Measurements from ENCODE around the gene DMPK.
"Not testable (repeated sequence)": the region's sequence is repeated elsewhere in the genome, so short reads cannot be mapped to it uniquely, and the experiment has no call there.

The DMPK gene

DNA sequence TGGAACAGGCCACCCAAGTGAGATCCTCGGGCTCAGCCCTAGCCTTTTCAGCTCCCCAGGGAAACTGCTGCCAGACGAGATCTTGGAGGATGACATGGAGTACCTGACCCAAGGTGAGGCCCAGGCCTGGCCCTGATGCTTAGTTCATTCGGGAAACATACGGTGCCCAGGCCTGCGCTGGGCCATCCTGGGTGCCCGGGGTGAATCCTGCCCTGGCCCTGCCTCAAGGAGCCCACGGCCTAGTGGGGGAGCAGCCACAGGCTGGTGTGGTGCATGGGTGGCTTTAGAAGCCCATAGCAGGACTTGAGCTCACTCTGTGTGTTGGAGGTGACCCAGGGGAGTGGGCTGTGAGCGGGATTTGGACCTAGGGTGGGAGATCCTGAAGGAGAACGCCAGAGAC lies 23.4 kb downstream of the DMPK start:
- H3K4me3 ChIP-seq (replicated peaks in 1 of 2; ENCODE audit: low read depth in 2 of 2, low read length in 2 of 2): no peak overlapping the region
- DNase-seq (ENCODE audit: low read depth in 2 of 2): no peak
- TF ChIP-seq, protein P1, sequence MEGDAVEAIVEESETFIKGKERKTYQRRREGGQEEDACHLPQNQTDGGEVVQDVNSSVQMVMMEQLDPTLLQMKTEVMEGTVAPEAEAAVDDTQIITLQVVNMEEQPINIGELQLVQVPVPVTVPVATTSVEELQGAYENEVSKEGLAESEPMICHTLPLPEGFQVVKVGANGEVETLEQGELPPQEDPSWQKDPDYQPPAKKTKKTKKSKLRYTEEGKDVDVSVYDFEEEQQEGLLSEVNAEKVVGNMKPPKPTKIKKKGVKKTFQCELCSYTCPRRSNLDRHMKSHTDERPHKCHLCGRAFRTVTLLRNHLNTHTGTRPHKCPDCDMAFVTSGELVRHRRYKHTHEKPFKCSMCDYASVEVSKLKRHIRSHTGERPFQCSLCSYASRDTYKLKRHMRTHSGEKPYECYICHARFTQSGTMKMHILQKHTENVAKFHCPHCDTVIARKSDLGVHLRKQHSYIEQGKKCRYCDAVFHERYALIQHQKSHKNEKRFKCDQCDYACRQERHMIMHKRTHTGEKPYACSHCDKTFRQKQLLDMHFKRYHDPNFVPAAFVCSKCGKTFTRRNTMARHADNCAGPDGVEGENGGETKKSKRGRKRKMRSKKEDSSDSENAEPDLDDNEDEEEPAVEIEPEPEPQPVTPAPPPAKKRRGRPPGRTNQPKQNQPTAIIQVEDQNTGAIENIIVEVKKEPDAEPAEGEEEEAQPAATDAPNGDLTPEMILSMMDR (IDR thresholded peaks at IDR 0.05; ENCODE audit: low read depth, low read length): no peak

DNA sequence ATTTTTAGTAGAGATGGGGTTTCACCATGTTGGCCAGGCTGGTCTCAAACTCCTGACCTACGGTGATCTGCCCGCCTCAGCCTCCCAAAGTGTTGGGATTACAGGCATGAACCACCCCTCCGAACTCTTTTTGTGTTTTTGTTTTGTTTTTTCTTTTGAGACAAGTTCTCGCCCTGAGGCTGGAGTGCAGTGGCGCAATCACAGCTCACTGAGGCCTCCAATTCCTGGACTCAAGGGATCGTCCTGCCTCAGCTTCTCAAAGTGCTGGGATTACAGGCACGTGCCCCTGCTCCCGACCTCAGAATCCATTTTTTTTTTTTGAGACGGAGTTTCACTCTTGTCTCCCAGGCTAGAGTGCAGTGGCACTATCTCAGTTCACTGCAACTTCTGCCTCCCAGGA lies 24.6 kb downstream of the DMPK start:
- TF ChIP-seq, protein P1 (IDR thresholded peaks at IDR 0.05; ENCODE audit: low read depth, low read length): no peak
- DNase-seq (ENCODE audit: low read depth in 2 of 2): no peak
- H3K4me3 ChIP-seq (replicated peaks in 1 of 2; ENCODE audit: low read depth in 2 of 2, low read length in 2 of 2): no peak overlapping the region

DNA sequence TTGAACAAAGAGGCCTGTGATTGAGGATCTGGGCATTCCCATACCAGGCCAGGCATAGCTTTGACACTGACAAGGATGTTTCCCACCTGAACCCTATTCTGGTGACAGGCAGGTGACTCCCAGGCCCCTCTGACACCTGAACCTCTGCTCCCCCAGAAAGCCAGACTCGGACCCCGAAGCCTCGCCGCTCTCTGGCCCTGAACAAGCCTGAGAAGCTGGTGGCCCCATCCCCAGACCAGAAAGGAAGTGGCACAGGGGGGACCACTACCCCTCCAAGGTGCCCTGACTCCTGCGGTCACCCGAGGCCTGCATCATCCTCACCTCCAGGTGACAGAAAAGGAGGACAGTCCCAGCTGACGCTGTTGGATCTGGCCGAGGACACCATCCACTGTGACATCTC lies 28.0 kb downstream of the DMPK start:
- TF ChIP-seq, protein P1 (IDR thresholded peaks at IDR 0.05; ENCODE audit: low read depth, low read length): no peak
- H3K4me3 ChIP-seq (replicated peaks in 1 of 2; ENCODE audit: low read depth in 2 of 2, low read length in 2 of 2): no peak overlapping the region
- no peak for DNase-seq (ENCODE audit: low read depth in 2 of 2)

DNA sequence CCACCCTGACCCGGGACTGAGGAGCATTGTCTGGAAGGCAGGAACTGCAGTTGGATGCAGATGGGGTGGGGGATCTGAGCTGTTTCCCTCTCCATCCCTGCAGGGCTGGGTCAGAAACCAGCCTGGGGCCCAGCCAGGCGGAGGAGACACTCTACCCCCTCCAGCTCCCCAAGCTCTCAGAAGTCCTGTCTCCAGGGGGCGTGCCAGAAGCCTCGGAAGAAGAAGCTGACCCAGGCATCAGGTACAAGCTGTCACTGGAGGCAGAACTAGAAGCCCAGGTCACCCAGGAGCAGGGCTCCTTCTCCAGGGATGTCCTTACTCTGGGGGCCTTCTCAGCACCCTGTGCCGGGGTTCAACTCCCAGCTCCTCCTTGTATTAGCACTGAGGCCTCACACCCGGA lies 28.7 kb downstream of the DMPK start:
- H3K4me3 ChIP-seq (replicated peaks in 1 of 2; ENCODE audit: low read depth in 2 of 2, low read length in 2 of 2): no peak overlapping the region
- TF ChIP-seq, protein P1 (IDR thresholded peaks at IDR 0.05; ENCODE audit: low read depth, low read length): no peak

DNA sequence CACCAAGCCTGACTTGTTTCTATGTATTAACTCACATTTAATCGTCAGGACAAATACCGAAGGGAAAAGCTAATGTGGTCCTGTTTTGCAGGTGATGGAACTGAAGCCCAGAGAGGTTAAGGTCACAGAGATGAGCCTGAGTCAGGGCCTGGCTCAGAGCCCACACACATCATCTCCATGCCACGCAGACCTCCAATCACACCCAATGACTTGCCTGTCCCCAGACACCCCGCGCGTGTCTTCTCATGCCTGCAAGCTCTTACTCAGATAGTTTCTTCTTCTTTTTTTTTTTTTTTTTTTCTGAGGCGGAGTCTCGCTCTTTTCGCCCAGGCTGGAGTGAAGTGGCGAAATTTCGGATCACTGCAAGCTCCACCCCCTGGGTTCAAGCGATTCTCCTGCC lies 29.7 kb downstream of the DMPK start:
- H3K4me3 ChIP-seq (replicated peaks in 1 of 2; ENCODE audit: low read depth in 2 of 2, low read length in 2 of 2): no peak overlapping the region
- TF ChIP-seq, protein P1 (IDR thresholded peaks at IDR 0.05; ENCODE audit: low read depth, low read length): no peak
- DNase-seq (ENCODE audit: low read depth in 2 of 2): peak in 1 of 2 donors; percentile 76

More for the DNA sequence above, 28.7 kb downstream of the DMPK start:
- DNase-seq (ENCODE audit: low read depth in 2 of 2): no peak

DNA sequence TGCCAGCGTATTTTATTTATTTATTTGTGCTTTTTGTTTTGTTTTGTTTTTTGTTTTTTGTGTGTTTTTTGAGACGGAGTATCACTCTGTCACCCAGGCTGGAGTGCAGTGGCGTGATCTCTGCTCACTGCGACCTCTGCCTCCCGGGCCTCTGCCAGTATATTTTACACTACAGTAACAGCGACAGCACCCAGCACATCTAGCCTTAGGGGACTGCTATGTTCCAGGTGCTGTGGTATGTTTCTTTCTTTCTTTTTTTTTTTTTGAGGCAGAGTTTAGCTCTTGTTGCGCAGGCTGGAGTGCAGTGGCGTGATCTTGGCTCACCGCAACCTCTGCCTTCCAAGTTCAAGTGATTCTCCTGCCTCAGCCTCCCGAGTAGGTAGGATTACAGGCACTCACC lies 30.8 kb downstream of the DMPK start:
- not testable (repeated sequence) for H3K4me3 ChIP-seq (replicated peaks in 1 of 2; ENCODE audit: low read depth in 2 of 2, low read length in 2 of 2); DNase-seq (ENCODE audit: low read depth in 2 of 2)

DNA sequence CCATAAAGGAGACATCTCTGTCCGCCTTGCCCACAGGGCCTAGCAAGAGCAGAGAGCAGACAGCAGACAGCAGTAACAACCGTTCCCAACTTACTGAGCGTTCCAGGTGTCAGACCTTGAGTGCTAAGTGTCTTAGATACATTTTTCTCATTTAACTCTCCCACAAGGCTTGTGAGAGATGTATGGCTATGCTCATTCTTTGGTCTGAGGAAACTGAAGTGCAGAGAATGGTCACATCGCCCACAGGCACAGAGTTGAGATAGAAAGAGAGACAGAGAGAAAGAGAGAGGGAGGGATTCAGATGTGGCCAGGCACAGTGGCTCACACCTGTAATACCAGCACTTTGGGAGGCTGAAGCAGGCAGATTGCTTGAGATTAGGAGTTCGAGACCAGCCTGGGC lies 34.8 kb downstream of the DMPK start:
- TF ChIP-seq, protein P1 (IDR thresholded peaks at IDR 0.05; ENCODE audit: low read depth, low read length): no peak

More for the DNA sequence above, 34.8 kb downstream of the DMPK start:
- H3K4me3 ChIP-seq (replicated peaks in 1 of 2; ENCODE audit: low read depth in 2 of 2, low read length in 2 of 2): no peak overlapping the region
- no peak for DNase-seq (ENCODE audit: low read depth in 2 of 2)
